ENCODE results near the gene LAMA5.

Gene LAMA5

DNA sequence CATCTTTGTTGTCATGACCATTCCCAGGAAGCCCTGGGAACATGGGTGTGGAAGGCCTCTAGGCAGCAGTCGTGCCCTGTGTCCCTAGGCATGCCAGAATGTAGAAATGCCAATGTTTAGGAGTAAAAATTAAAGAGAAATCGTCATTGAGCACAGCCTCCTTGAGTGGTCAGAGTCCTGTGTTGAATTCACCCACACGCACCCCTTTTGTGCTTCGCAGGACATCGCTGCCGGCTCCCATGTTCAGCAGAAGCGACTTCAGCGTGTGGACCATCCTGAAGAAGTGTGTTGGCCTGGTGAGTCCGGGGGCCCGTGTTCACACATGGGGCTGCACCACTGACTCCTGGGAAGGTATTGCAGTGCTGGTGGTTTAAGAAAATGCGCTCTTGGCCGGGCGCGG lies 103.7 kb downstream of the LAMA5 start:
- H3K36me3 ChIP-seq (ENCODE audit: control insufficient read depth, insufficient read depth, low read length): peaks cover 73% of the 10 kb centered on the region
- no peak overlapping the region for H3K4me3 ChIP-seq (ENCODE audit: insufficient read depth, low read depth, low read length, poor library complexity, severe bottlenecking)
- no peak overlapping the region for H3K27ac ChIP-seq (ENCODE audit: insufficient read depth, low read length, poor library complexity, severe bottlenecking)
- DNase-seq: no peak
- no peaks in the 10 kb centered on the region for H3K9me3 ChIP-seq (ENCODE audit: control insufficient read depth, low read length)
- no peaks in the 10 kb centered on the region for H3K4me1 ChIP-seq (ENCODE audit: control insufficient read depth, insufficient read depth, low read length, poor library complexity, severe bottlenecking)
- no peaks in the 10 kb centered on the region for H3K27me3 ChIP-seq (replicated peaks; ENCODE audit: control insufficient read depth, insufficient read depth, low read length, poor library complexity, severe bottlenecking)

DNA sequence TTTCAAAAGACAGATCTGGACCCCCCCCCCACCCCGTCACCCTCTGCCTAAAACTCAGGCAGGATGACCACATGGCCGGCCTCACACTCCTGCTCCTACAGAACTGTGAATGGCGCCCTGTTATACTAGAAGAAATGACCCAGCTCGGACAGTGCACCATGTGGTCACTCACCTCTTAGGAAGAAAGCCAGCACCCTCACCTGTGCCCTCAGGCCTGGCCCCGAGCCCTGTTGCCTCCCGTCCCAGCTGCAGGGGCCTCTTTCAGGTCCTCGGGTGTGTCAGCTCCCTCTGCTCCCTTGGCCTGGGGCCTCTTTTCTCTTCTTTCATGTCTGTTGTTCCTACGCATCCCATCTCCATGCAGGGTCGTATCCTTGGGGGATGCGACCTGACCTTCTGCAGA lies 105.0 kb downstream of the LAMA5 start:
- Histone ChIP-seq H3K4me3 (ENCODE audit: insufficient read depth, low read depth, low read length, poor library complexity, severe bottlenecking) (no peak overlapping the region), H3K36me3 (ENCODE audit: control insufficient read depth, insufficient read depth, low read length) (peaks cover 78% of the 10 kb centered on the region), H3K27ac (ENCODE audit: insufficient read depth, low read length, poor library complexity, severe bottlenecking) (no peak overlapping the region), H3K27me3 (replicated peaks; ENCODE audit: control insufficient read depth, insufficient read depth, low read length, poor library complexity, severe bottlenecking) (no peaks in the 10 kb centered on the region), H3K4me1 (ENCODE audit: control insufficient read depth, insufficient read depth, low read length, poor library complexity, severe bottlenecking) (no peaks in the 10 kb centered on the region), H3K9me3 (ENCODE audit: control insufficient read depth, low read length) (no peaks in the 10 kb centered on the region)
- DNase-seq: no peak

DNA sequence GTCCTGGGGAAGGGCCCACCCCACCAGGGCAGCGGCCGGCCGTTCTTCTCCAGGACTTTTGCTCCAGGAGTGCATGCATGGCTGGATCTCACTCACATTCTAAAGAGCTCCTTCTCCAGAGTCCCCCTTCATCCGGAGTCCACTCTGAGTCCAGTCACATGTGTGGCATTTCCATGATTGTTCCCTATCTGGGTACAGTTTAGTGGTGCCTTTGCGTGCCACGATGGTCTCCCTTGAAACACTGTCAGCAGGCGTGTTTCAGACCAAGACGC lies 107.9 kb downstream of the LAMA5 start:
- H3K27me3 ChIP-seq (replicated peaks; ENCODE audit: control insufficient read depth, insufficient read depth, low read length, poor library complexity, severe bottlenecking): no peaks in the 10 kb centered on the region
- no peak overlapping the region for H3K4me3 ChIP-seq (ENCODE audit: insufficient read depth, low read depth, low read length, poor library complexity, severe bottlenecking)
- no peak for DNase-seq
- H3K9me3 ChIP-seq (ENCODE audit: control insufficient read depth, low read length): no peaks in the 10 kb centered on the region
- peaks cover 77% of the 10 kb centered on the region for H3K36me3 ChIP-seq (ENCODE audit: control insufficient read depth, insufficient read depth, low read length)
- H3K27ac ChIP-seq (ENCODE audit: insufficient read depth, low read length, poor library complexity, severe bottlenecking): no peak overlapping the region
- H3K4me1 ChIP-seq (ENCODE audit: control insufficient read depth, insufficient read depth, low read length, poor library complexity, severe bottlenecking): no peaks in the 10 kb centered on the region
